GM12878 (cell line): Measurements from ENCODE around the gene HTATIP2.

ENCODE experiments used
- ATF2 ChIP-seq: IDR thresholded peaks from 2 replicates; pipeline ENCODE4 v1.6.1; 2012; ENCODE audit warnings: low read length, inconsistent platforms
- CTCF ChIP-seq, 3 experiments: IDR thresholded peaks in 2 of 3; conservative IDR thresholded peaks in 1 of 3; 2 replicates each; pipeline ENCODE4 v1.5.1; 2011; ENCODE audit warnings: low read depth in 3 of 3, low read length in 3 of 3, mild to moderate bottlenecking in 3 of 3, control low read depth in 2 of 3, moderate library complexity in 2 of 3, inconsistent platforms in 1 of 3, mixed read lengths in 1 of 3; ENCODE audit not compliant: control insufficient read depth in 2 of 3, insufficient read depth in 1 of 3; ENCODE audit errors: extremely low read depth in 1 of 3
- HDAC2 ChIP-seq: fragments of 200-600 bp; sonication (generic); IDR thresholded peaks from 2 replicates; pipeline ENCODE4 v1.6.1; 2017
- MXI1 ChIP-seq: fragments of 150-350 bp; IDR thresholded peaks from 2 replicates; pipeline ENCODE4 v1.6.1; 2011; ENCODE audit warnings: low read depth, mild to moderate bottlenecking, inconsistent platforms, low read length, improper control_type of control experiment
- POLR2A ChIP-seq: IDR thresholded peaks from 2 replicates; pipeline ENCODE4 v1.6.1; 2011; ENCODE audit warnings: low read depth, mild to moderate bottlenecking, low read length
- POLR2AphosphoS5 ChIP-seq: IDR thresholded peaks from 2 replicates; pipeline ENCODE4 v1.6.1; 2011; ENCODE audit warnings: mild to moderate bottlenecking, low read length, inconsistent platforms
- SUZ12 ChIP-seq: fragments of 200-600 bp; sonication (generic); IDR thresholded peaks from one replicate; pipeline ENCODE4 v1.6.1; 2018; ENCODE audit warnings: antibody characterized with exemption, mild to moderate bottlenecking; ENCODE audit not compliant: unreplicated experiment
- ZBTB40 ChIP-seq: fragments of 450-650 bp; IDR thresholded peaks from 2 replicates; pipeline ENCODE4 v1.6.1; 2016; ENCODE audit warnings: mild to moderate bottlenecking, moderate library complexity, borderline replicate concordance
- TF ChIP-seq, protein P1 (sequence below): IDR thresholded peaks from 2 replicates; pipeline ENCODE4 v1.6.1; 2011; ENCODE audit warnings: low read depth, low read length, improper control_type of control experiment, borderline replicate concordance

GRCh38 chr11:20407344-20407743, 43.8 kb downstream of the HTATIP2 start:
- TF ChIP-seq POLR2AphosphoS5: no peak
- no peak for TF ChIP-seq ZBTB40
- TF ChIP-seq, protein P1, sequence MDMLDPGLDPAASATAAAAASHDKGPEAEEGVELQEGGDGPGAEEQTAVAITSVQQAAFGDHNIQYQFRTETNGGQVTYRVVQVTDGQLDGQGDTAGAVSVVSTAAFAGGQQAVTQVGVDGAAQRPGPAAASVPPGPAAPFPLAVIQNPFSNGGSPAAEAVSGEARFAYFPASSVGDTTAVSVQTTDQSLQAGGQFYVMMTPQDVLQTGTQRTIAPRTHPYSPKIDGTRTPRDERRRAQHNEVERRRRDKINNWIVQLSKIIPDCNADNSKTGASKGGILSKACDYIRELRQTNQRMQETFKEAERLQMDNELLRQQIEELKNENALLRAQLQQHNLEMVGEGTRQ: no peak
- TF ChIP-seq HDAC2: no peak
- TF ChIP-seq CTCF (IDR thresholded peaks at IDR 0.05 in 2 of 3, conservative IDR thresholded peaks at IDR 0.05 in 1 of 3; ENCODE audit: control insufficient read depth in 2 of 3, extremely low read depth in 1 of 3, insufficient read depth in 1 of 3, low read depth in 3 of 3, low read length in 3 of 3): no peak
- no peak for TF ChIP-seq MXI1
- no peak for TF ChIP-seq SUZ12
- TF ChIP-seq POLR2A: no peak
- TF ChIP-seq ATF2: no peak
